ENCODE results near the gene TACO1.

Gene TACO1

DNA sequence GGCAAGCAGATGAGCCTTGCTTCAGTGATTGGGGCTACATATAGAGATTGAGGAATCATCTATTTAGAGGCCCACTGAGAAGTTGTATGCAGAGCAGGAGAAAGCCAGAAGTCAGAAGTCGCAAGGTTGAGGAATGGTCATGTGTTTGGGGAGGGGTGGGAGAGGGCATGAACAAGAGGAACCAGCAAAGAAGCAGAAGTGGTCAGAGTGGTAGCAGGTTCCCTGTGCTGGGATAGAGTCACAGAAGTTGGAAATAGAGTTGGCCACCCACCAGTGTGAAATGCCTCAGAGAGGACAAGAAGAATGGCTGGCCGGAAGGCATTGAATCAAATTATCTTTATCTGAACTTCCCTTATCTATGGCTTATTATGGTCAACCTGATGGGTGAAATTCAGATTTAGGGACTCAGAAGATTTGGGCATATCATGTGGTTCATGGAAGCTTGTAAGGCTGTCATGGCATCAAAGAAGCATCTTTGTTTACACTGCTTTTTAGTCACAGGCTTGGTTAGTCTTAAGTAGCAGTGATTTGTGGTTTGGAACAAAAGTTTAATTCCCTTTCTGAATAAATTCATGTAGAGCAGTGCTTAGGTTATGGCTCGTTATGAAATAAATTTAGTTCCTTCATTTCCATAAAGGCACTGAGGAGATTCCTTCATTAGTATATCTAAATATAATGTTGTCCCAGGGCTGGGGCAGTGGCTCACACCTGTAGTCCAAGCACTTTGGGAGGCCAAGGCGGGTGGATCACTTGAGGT is 41.2 kb downstream of the TACO1 start:
- DNase-seq = no peak

GRCh38 chr17:63644846-63645245 is 44.2 kb downstream of the TACO1 start:
- no peak for DNase-seq

GRCh38 chr17:63645775-63646487 is 45.2 kb downstream of the TACO1 start:
- no peak for DNase-seq

DNA sequence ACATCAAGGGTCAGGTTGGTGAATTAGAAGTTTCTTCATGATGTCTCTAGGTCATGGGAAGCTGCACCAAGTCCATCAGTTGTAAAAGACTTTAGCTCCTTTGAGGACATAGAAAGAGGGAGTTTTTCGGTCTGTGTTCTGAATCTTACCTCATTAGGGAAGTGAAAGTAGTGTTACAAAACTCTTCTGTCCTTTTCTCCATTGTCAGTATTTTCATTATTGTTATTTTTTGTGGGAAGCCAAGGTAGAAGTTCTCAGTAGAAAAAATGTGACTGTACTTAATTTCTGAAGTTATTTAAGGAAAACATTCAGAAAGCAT is 45.8 kb downstream of the TACO1 start:
- no peak for DNase-seq

GRCh38 chr17:63647065-63647725 is 46.5 kb downstream of the TACO1 start:
- no peak for DNase-seq

GRCh38 chr17:63647936-63648335 is 47.2 kb downstream of the TACO1 start:
- DNase-seq = no peak

- no peak for DNase-seq
These were observed 49.1 kb downstream of the TACO1 start for GRCh38 chr17:63649813-63650212.

GRCh38 chr17:63652106-63652505 is 51.4 kb downstream of the TACO1 start:
- no peak for DNase-seq

- no peak for DNase-seq
These were observed 52.4 kb downstream of the TACO1 start for GRCh38 chr17:63653050-63653449.

- no peak for DNase-seq
These were observed 57.1 kb downstream of the TACO1 start for GRCh38 chr17:63657786-63658185.

All from GOT3 (cell line).